GM12878 (cell line): ENCODE data around the gene ERV3-1.

Experiments used
- BCL11A ChIP-seq: IDR thresholded peaks from 2 replicates; pipeline ENCODE4 v1.6.1; 2011; ENCODE audit warnings: low read depth, low read length
- CHD4 ChIP-seq: fragments of 200-600 bp; sonication (generic); IDR thresholded peaks from 2 replicates; pipeline ENCODE4 v1.6.1; 2016; ENCODE audit warnings: mild to moderate bottlenecking
- CTCF ChIP-seq, 3 experiments: IDR thresholded peaks in 2 of 3; conservative IDR thresholded peaks in 1 of 3; 2 replicates each; pipeline ENCODE4 v1.5.1; 2011; ENCODE audit warnings: low read depth in 3 of 3, low read length in 3 of 3, mild to moderate bottlenecking in 3 of 3, control low read depth in 2 of 3, moderate library complexity in 2 of 3, inconsistent platforms in 1 of 3, mixed read lengths in 1 of 3; ENCODE audit not compliant: control insufficient read depth in 2 of 3, insufficient read depth in 1 of 3; ENCODE audit errors: extremely low read depth in 1 of 3
- EZH2 ChIP-seq: IDR thresholded peaks from 2 replicates; pipeline ENCODE4 v1.6.1; 2012; ENCODE audit warnings: low read depth, mild to moderate bottlenecking, control low read depth, inconsistent platforms, low read length, borderline replicate concordance; ENCODE audit not compliant: control insufficient read depth
- GABPA ChIP-seq: IDR thresholded peaks from 2 replicates; pipeline ENCODE4 v1.6.1; 2014; ENCODE audit warnings: antibody characterized with exemption, low read depth, mild to moderate bottlenecking, inconsistent platforms
- JUND ChIP-seq: IDR thresholded peaks from 2 replicates; pipeline ENCODE4 v1.6.1; 2012; ENCODE audit warnings: low read depth, mild to moderate bottlenecking, low read length, improper control_type of control experiment, moderate library complexity
- POLR2A ChIP-seq: IDR thresholded peaks from 2 replicates; pipeline ENCODE4 v1.6.1; 2011; ENCODE audit warnings: low read depth, mild to moderate bottlenecking, low read length
- POLR2AphosphoS5 ChIP-seq: IDR thresholded peaks from 2 replicates; pipeline ENCODE4 v1.6.1; 2011; ENCODE audit warnings: mild to moderate bottlenecking, low read length, inconsistent platforms
- RB1 ChIP-seq: fragments of 450-650 bp; formaldehyde crosslinking; IDR thresholded peaks from 2 replicates; pipeline ENCODE4 v1.6.1; 2017; ENCODE audit warnings: mild to moderate bottlenecking, borderline replicate concordance
- RELA ChIP-seq: fragments of 450-650 bp; IDR thresholded peaks from 2 replicates; pipeline ENCODE4 v1.8.0; 2014; ENCODE audit warnings: borderline replicate concordance; ENCODE audit not compliant: partially characterized antibody
- TAF1 ChIP-seq: IDR thresholded peaks from 2 replicates; pipeline ENCODE4 v1.6.1; 2011; ENCODE audit warnings: mild to moderate bottlenecking, low read depth, low read length, borderline replicate concordance
- TF ChIP-seq, protein P1 (sequence below): fragments of 450-650 bp; formaldehyde crosslinking; IDR thresholded peaks from 2 replicates; pipeline ENCODE4 v1.5.0; 2022; ENCODE audit warnings: mild to moderate bottlenecking, missing genetic modification characterization

- TF ChIP-seq TAF1 (no peak), POLR2AphosphoS5 (no peak), RELA (no peak), JUND (no peak), CTCF (IDR thresholded peaks at IDR 0.05 in 2 of 3, conservative IDR thresholded peaks at IDR 0.05 in 1 of 3; ENCODE audit: control insufficient read depth in 2 of 3, extremely low read depth in 1 of 3, insufficient read depth in 1 of 3, low read depth in 3 of 3, low read length in 3 of 3) (no peak), EZH2 (no peak), RB1 (no peak), BCL11A (no peak), CHD4 (no peak), POLR2A (no peak), GABPA (no peak)
- TF ChIP-seq, protein P1, sequence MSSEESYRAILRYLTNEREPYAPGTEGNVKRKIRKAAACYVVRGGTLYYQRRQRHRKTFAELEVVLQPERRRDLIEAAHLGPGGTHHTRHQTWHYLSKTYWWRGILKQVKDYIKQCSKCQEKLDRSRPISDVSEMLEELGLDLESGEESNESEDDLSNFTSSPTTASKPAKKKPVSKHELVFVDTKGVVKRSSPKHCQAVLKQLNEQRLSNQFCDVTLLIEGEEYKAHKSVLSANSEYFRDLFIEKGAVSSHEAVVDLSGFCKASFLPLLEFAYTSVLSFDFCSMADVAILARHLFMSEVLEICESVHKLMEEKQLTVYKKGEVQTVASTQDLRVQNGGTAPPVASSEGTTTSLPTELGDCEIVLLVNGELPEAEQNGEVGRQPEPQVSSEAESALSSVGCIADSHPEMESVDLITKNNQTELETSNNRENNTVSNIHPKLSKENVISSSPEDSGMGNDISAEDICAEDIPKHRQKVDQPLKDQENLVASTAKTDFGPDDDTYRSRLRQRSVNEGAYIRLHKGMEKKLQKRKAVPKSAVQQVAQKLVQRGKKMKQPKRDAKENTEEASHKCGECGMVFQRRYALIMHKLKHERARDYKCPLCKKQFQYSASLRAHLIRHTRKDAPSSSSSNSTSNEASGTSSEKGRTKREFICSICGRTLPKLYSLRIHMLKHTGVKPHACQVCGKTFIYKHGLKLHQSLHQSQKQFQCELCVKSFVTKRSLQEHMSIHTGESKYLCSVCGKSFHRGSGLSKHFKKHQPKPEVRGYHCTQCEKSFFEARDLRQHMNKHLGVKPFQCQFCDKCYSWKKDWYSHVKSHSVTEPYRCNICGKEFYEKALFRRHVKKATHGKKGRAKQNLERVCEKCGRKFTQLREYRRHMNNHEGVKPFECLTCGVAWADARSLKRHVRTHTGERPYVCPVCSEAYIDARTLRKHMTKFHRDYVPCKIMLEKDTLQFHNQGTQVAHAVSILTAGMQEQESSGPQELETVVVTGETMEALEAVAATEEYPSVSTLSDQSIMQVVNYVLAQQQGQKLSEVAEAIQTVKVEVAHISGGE (CRISPR knock-in tag) = no peak
Measured at GRCh38 chr7:65001291-65001814, 5.1 kb downstream of the ERV3-1 start.
